COLO668 (cell line): ENCODE results near the gene BANP.
"Not testable (repeated sequence)": the region's sequence is repeated elsewhere in the genome, so short reads cannot be mapped to it uniquely, and the experiment has no call there.

Experiments
- DNase-seq: peaks from one replicate; lab custom pipeline; 2025; ENCODE audit not compliant: unreplicated experiment; lab: John Stamatoyannopoulos, UW

BANP gene

GRCh38 chr16:88064011-88064888 lies 113.0 kb downstream of the BANP start:
- DNase-seq: no peak

DNA sequence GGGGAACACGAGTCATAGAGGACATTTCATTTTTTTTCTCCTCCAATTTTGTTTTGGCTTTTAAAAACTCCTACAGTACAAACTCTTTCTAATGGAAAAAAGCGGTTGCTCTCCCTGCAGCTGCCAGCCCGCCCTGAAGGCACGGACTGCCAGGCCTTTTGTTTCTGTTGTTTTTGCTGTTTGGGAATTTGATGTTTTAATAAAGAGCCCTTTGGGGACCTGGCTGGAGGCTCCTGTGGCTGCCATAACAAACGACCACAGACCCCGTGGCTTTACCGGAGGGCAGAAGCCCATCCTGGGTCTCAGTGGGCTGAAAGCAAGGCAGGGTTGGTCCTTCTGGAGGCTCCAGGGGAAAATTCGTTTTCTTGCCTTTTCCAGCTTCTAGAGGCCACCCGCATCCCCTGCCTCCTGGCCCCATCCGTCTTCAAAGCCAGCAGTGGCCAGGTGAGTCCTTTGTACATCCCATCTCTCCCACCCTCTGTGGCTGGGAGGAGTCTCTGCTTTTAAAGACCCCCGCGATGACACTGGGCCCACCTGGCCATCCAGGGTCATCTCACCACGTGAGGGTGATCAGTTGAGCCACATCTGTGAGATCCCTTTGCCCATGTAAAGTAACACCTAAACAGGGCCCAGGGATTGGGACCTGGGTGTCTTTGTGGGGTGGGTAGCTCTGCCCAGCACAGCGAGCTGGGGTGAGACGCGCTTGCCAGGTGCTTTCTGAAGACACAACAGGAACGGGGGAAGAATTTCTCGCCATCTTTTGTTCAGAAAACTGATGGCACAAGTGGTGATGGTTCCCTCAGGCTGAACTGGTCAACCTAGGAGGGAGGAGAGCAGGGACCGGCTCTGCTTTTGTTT lies 113.9 kb downstream of the BANP start:
- no peak for DNase-seq

DNA sequence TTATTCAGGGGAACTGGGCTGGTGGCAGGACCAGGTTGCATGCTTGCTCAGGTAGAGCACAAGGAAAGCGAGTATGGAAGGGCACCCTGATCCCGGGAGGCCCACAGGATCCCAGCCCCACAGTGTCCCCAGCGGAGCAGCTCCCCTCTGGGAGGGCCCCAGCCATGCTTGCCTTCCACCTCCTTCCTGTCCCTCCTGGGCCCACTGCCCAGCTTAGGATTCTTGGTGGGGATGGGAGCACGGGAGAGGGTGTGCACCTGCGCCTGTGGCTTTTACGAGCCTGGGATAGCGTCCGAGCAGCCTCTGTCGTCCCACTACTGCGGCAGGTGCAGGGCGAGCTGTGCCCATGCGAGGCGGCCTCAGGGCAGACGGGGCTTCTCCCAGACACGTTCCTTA lies 114.5 kb downstream of the BANP start:
- DNase-seq: no peak

DNA sequence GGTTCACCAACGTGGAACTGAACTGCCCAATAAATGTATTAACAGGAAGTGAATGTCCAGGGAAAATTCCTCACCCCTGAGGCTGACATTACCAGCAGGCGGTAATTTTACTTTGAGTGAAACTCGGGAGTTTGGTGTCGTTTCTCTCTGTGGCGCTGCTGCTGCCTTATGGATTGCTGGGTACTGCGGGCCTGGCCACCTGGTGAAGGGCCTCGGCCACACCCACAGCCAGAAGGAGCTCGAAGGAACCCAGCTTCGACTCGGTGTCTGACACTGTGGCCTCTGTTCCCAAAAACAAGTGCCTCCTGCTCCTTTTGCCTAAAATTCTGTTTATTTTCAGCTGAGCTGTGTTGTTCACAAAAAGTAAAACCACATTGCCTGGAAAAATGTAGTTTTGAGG lies 115.0 kb downstream of the BANP start:
- DNase-seq: no peak

DNA sequence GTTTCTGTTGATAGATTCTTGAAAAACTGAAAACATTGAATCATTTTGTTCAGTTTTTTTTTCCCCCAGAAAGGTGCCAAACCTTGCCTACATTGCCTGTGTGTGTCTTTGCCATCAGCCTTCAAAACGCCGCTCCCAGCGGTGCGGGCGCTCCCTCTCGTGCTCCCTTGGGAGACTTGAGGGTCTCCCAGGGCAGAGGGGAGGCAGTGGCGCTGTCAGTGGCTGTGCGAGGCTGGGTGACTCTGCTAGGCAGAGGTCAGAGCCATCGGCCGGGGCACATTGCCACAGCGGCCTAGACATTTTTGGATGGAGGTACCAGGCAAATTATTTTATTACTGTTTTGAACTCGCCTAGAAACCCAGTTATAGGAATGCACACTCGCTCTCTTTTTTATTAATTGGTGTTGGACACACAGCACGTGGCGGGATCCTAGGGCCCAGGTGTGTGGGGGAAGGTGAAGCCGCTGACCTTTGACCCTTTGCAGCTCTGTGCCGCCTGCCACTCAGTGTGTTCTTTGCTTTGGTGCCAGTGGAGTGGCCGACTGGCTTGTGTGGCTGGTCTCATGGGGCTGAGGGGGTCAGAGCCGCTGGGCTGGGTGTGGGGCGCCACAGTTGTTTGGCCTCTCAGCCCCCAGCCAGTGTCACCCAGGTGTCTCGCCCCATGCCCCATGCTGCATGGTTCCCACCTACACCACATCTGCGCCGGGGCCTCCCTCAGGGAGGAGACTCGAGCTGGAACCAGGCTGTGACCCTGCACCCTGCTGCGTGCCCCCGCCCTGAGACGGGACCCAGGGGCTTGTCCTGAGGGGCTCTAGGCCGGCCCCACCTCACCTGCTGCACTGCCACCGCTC lies 115.7 kb downstream of the BANP start:
- DNase-seq: no peak

DNA sequence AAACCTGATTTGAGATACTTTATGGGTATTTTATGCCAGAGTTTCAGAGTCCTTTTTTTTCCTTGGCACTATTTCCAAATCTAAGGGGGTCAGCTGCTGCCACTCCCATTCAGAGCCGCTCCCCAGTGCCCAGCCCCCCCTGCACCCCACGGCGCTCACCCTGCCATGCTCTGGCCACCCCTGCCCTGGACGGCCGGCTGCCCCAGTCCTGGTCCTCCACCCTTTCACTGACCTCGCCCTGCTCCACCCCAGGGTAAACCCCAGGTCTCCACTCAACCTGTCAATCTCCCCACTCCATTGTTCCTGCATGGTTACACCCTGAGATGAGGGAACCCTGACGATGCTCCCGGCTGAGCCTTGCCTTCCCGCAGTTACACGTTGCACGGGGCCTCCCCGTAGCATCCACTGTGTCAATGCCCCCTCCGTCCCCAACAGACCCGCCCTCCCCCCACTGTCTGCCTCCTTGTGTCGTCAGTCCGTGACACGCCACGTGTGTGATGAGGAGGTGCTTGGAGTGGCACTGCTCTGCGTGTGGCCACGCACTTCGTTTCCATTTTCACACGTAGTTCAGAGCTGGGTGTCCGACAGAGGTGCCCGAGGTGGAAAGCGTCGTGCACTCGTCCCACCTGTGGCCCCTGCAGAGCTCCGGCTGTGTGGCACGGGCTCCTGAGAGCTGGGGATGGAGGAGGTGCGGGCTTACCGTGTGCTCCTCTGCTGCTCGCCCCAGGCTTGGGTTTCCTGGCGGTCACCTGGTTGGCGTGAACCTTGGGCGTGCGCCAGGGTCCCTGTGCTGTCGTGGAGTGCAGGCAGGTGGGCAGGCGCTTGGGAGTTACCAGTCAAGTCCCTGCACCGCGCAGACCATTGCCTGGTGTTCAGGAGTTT lies 116.5 kb downstream of the BANP start:
- no peak for DNase-seq

DNA sequence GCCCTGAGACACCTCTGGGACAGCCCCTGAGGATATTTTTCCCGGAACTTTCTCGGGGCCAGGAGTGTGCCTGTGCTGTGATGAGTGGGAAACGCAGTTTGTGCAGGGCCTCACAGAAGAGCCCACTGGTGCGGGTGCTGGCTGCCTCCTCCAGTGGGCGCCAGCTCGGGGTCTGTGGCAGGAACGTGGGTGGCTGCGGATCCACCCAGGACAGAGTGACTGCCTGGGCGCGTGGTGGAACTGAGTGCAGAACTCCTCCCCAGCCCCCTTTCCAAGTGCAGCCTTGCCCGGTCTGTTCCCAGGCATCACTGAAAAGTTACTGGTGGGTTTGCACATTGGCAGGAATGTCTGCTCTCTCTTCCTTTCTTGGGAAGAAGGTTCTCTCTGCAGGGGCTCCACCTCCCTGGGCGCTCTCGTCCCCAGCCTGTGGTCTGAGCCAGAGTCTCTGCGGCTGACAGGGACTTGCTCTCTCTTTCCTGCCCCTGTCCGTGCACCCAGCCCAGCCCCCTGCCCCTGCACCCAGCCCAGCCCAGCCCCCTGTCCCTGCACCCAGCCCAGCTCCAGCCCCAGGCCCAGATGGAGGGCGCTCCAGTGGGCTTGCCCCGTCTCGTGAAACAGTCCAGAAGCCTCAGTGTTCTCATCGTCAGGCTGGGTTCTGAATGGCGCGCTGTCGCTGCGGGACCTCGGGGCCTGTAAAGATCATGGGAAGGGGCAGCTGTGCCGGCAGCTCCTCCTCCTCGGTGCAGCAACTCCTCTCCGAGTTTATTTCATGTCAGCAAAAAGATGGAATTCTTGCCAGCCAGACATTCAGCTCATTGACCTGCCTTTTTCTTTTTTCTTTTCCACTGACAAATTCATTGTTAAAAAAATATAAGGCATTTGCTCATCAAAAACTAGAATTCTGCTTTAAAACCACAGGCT lies 117.5 kb downstream of the BANP start:
- no peak for DNase-seq

GRCh38 chr16:88069397-88070168 lies 118.3 kb downstream of the BANP start:
- no peak for DNase-seq

DNA sequence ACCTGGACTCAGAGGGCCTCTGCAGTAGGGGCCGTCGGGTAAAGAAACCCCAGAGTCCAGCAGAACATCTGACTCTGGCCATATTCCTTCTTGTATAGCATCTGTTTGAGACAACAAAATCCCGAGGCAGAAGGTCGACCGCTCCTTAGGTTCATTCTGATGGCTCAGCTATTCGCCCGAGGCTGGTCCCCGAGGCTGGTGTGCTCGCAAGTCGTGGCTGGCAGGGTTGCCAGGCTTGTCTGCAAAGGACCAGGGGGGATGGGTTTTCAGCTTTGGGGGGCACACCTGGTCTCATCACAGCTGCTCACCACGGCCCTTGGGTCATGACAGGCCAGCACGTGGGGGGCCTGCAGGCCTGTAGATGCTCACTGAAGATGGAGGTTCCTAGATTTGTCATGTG lies 119.1 kb downstream of the BANP start:
- no peak for DNase-seq

DNA sequence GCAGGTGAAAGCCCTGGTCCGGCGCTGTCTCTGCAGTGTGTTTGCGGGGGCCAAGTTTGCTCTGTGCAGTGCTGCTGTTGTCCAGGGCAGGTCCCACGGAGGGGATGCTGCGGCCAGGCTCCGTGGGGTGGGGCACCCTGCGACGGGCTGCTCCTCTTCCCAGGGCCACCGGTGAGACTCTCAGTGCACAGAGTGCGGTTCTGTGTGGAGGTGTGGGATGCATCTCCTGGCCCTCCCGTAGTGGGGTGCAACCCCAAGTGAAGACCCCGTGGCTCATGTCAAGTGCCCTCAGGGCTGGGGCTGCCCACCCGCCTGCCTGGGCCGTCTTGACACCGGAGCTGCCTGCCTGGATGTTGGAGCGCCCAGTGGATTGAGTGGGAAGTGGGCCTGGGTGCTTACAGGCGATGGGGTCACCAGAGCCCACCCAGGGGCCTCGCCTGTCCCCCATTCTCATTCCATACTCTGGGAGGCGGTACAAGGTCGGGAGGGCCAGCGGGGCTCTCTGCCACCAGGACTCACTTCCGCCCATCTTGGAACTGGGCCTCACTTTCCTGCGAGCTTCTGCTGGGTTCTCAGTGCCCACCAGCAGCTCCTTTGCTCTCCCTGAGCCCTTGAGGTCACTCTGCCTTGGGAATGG lies 119.9 kb downstream of the BANP start:
- DNase-seq: no peak

GRCh38 chr16:88071908-88072307 lies 120.7 kb downstream of the BANP start:
- DNase-seq: no peak

DNA sequence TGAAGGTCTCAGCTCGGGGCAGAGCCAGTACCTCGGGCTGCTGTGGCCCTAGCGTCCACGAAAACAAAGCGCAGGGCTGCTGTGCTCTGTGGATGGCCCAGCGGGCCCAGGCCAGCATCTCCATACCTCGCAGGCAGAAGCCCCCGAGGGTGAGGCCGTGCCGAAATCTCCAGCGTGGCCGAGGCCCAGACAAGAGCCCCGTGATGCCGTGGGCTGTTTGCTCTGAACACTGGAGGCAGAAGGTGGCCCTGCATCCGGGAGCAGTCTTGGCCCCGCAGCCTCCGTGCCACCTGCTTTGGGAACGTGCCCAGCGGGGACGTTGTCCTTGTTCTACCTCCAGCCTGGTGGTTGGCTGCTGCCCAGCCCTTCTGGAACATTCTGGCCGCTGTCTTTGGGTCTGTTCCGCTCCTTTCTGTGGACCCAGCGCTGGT lies 121.4 kb downstream of the BANP start:
- DNase-seq: no peak

- no peak for DNase-seq
Measured at GRCh38 chr16:88073201-88073721, 122.0 kb downstream of the BANP start.

DNA sequence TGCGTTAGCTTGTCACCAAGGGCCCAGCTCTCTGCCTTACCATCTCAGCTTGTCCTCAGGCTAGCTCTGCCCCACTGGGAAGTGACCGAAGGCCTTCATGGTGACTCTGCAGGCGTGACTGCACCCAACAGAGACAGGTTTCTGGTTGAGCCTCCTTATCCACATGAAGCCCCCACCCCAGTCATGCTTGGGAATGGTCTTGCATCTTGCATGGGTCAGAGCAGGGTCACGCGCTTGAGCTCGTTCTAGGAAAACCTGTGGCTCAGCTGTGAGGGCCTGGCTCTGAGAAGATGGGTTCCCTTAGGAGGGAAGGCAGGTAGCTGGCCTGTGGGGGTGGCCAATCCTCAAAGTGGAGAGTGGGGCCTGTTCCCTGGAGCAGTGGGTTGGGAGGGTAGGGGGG lies 122.8 kb downstream of the BANP start:
- DNase-seq: no peak

DNA sequence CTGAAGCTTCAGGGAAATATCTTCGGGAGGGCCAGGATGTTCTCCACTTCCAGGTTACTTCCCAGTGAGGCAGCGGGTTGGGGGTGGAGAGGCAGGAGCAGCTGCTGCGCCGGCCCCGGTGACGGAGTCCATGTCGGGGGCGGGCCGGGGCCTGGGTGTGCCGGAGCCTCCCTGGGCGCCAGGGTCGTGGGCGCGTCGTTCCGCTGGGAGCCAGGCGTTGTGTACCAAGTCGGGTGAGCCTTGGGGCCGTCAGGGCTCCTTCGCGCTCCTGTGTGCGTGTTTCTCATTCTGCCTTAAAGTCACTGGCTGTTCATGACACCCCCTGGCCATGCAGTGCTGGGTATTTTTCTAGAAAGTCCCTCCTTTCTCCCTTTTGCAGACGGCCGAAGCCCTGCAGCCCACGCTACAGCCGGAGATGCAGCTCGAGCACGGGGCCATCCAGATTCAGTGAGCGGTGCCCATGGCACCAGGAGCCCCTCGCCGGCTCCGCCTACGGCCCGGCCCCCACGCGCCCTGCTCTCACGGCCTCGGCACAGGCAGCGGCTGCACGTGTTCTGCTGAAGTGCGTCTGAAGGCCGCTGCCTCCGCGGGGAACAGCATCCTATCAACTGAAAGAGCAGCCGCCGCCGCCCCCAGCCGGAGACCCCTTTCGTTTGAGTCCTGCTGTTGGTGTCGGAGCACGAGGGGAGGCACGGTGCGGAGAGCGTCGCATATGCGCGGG lies 125.1 kb downstream of the BANP start:
- DNase-seq: no peak

DNA sequence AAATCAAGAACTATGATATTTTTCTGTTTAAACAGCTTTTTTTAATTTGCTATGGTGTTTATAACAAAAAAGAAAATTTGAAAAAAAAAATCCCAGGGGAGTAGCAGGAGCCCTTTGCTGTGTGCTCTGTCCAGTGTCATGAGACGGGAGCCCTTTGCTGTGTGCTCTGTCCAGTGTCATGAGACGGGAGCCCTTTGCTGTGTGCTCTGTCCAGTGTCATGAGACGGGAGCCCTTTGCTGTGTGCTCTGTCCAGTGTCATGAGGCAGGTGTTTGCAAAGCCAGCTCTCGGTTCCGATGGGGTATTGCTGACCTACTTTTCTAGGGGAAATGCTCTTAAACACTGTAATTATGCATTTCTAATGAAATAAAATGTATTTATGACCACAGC lies 125.7 kb downstream of the BANP start:
- DNase-seq: not testable (repeated sequence)
